HepG2 (cell line): ENCODE results near the gene ASIC2. TPM values are rescaled to one million over a fixed set of nuclear protein-coding genes. Genes with fewer than 3 reads are reported as not detected.

Experiments used
- ATAC-seq: fragments of 200-7000 bp; cut with Tn5 transposase; 3 replicates; pipeline ENCODE4 v1.9.1; 2020; ENCODE audit warnings: mild to moderate bottlenecking, moderate library complexity
- BruUV-seq: library from RNA; stranded (reverse); fragments of 400-500 nt; replicated peaks from 2 replicates; lab custom pipeline; 2021; lab: Mats Ljungman, UMichigan
- CTCF ChIA-PET: fragments of 300-600 bp; formaldehyde crosslinking; extraction: SDS; loops from one replicate; lab custom pipeline; 2021; ENCODE audit warnings: low total read pairs, inconsistent platforms, low intra/inter-chr PET ratio; lab: Yijun Ruan, JAX
- POLR2A ChIA-PET: fragments of 350-600 bp; sonication (Branson Sonifier 250); formaldehyde crosslinking; loops from one replicate; lab custom pipeline; 2020; ENCODE audit warnings: antibody characterized with exemption, inconsistent platforms; lab: Yijun Ruan, JAX
- DNase-seq: peaks from one replicate; pipeline ENCODE4 v3.0.0-alpha.2; 2015; ENCODE audit warnings: low spot score
- FAIRE-seq: peaks from 3 replicates; lab custom pipeline; 2011; peaks lifted over from hg19 to GRCh38; lab: Jason Lieb, UNC
- H2AFZ ChIP-seq: one replicate; pipeline ENCODE4 v1.6.1; 2011; ENCODE audit warnings: low read length, inconsistent platforms
- H3K27ac ChIP-seq: fragments of 300-600 bp; 3 replicates; pipeline ENCODE4 v1.8.0; 2011; ENCODE audit warnings: mixed run types, mild to moderate bottlenecking, mixed read lengths, low read length, inconsistent platforms; ENCODE audit not compliant: insufficient read depth; ENCODE audit errors: extremely low read length
- H3K27me3 ChIP-seq, 2 experiments: fragments of 200-600 bp in 1 of 2; 2 replicates in 1 of 2; 3 replicates in 1 of 2; pipeline versions ENCODE4 v1.6.0 to v1.8.0; 2011; ENCODE audit warnings: low read length in 2 of 2, mild to moderate bottlenecking in 2 of 2, moderate library complexity in 2 of 2, inconsistent platforms in 1 of 2; ENCODE audit not compliant: insufficient read depth in 2 of 2, control insufficient read depth in 1 of 2
- H3K36me3 ChIP-seq, 2 experiments: fragments of 200-600 bp in 1 of 2; replicated peaks in 1 of 2; 2 replicates in 1 of 2; 3 replicates in 1 of 2; pipeline versions ENCODE4 v1.5.1 to v1.8.0; 2011; ENCODE audit warnings: low read length in 2 of 2, inconsistent platforms in 1 of 2; ENCODE audit not compliant: insufficient read depth in 2 of 2, control insufficient read depth in 1 of 2
- H3K4me1 ChIP-seq: 2 replicates; pipeline ENCODE4 v1.5.1; 2012; ENCODE audit warnings: low read length, inconsistent platforms; ENCODE audit not compliant: insufficient read depth
- H3K4me2 ChIP-seq: 2 replicates; pipeline ENCODE4 v1.6.0; 2011; ENCODE audit warnings: low read depth, low read length, inconsistent platforms
- H3K4me3 ChIP-seq, 3 experiments: fragments of 200-600 bp in 1 of 3; sonication (generic), shearing (Covaris generic) in 1 of 3; replicated peaks in 1 of 3; 2 replicates each; pipeline ENCODE4 v1.5.1; 2011 to 2016; ENCODE audit warnings: low read length in 3 of 3, inconsistent platforms in 2 of 3, low read depth in 2 of 3, mild to moderate bottlenecking in 2 of 3, control low read depth in 1 of 3, mixed read lengths in 1 of 3; ENCODE audit not compliant: insufficient read depth in 1 of 3
- H3K79me2 ChIP-seq: one replicate; pipeline ENCODE4 v1.6.1; 2011; ENCODE audit warnings: low read length, inconsistent platforms; ENCODE audit not compliant: insufficient read depth
- H3K9ac ChIP-seq: 2 replicates; pipeline ENCODE4 v1.6.0; 2011; ENCODE audit warnings: mild to moderate bottlenecking, low read depth, low read length, inconsistent platforms; ENCODE audit not compliant: insufficient read depth
- H3K9me3 ChIP-seq: 2 replicates; pipeline ENCODE4 v1.5.1; 2012; ENCODE audit warnings: mild to moderate bottlenecking, low read length
- H4K20me1 ChIP-seq: 2 replicates; pipeline ENCODE4 v1.6.0; 2011; ENCODE audit warnings: inconsistent platforms, mild to moderate bottlenecking, low read length, moderate library complexity; ENCODE audit not compliant: insufficient read depth
- EHMT2 ChIP-seq: fragments of 200-600 bp; sonication (generic); IDR thresholded peaks from 2 replicates; pipeline ENCODE4 v1.7.0; 2017; ENCODE audit warnings: antibody characterized with exemption, low read depth, low read length, borderline replicate concordance
- FIP1L1 ChIP-seq: fragments of 200-400 bp; formaldehyde crosslinking; IDR thresholded peaks from 2 replicates; pipeline ENCODE4 v1.6.1; 2018; ENCODE audit warnings: low read depth, mild to moderate bottlenecking, low read length, moderate library complexity, borderline replicate concordance; ENCODE audit not compliant: insufficient read depth
- GABPB1 ChIP-seq: IDR thresholded peaks from 2 replicates; pipeline ENCODE4 v1.6.1; 2016; ENCODE audit warnings: mild to moderate bottlenecking, missing genetic modification reagents, moderate library complexity, missing compliant biosample characterization
- LCORL ChIP-seq, 2 experiments: fragments of 450-650 bp in 1 of 2; sonication (generic) in 1 of 2; formaldehyde crosslinking in 1 of 2; IDR thresholded peaks; 2 replicates each; pipeline versions ENCODE4 v1.5.0 to v1.6.1; 2017 to 2020; ENCODE audit warnings: antibody characterized with exemption in 1 of 2, missing genetic modification reagents in 1 of 2
- MED13 ChIP-seq: sonication (generic); formaldehyde crosslinking; IDR thresholded peaks from 2 replicates; pipeline ENCODE4 v1.5.0; 2020; ENCODE audit warnings: missing genetic modification reagents
- NR2F1 ChIP-seq, 2 experiments: fragments of 450-650 bp in 1 of 2; formaldehyde crosslinking in 1 of 2; IDR thresholded peaks; 2 replicates each; pipeline versions ENCODE4 v1.5.0 to v1.6.1; 2016 to 2020; ENCODE audit warnings: mild to moderate bottlenecking in 1 of 2, missing compliant biosample characterization in 1 of 2, missing genetic modification reagents in 1 of 2, moderate library complexity in 1 of 2
- NR3C1 ChIP-seq: sonication (generic); formaldehyde crosslinking; IDR thresholded peaks from 2 replicates; pipeline ENCODE4 v1.4.0; 2020; ENCODE audit warnings: missing genetic modification reagents
- PLRG1 ChIP-seq: fragments of 450-650 bp; conservative IDR thresholded peaks from 2 replicates; pipeline ENCODE4 v1.6.1; 2016
- RARA ChIP-seq: IDR thresholded peaks from 2 replicates; pipeline ENCODE4 v1.6.1; 2016; ENCODE audit warnings: missing genetic modification reagents, missing compliant biosample characterization
- RNF2 ChIP-seq: fragments of 450-650 bp; conservative IDR thresholded peaks from 2 replicates; pipeline ENCODE4 v1.6.1; 2016; ENCODE audit warnings: low read depth
- SMAD9 ChIP-seq: sonication (generic); formaldehyde crosslinking; IDR thresholded peaks from 2 replicates; pipeline ENCODE4 v1.5.1; 2020; ENCODE audit warnings: mild to moderate bottlenecking, missing genetic modification reagents
- USF2 ChIP-seq, 2 experiments: sonication (generic) in 1 of 2; formaldehyde crosslinking in 1 of 2; IDR thresholded peaks; 2 replicates each; pipeline versions ENCODE4 v1.5.1 to v1.6.1; 2011 to 2020; ENCODE audit warnings: borderline replicate concordance in 1 of 2, low read depth in 1 of 2, low read length in 1 of 2, mild to moderate bottlenecking in 1 of 2, missing genetic modification reagents in 1 of 2, moderate library complexity in 1 of 2
- ZBTB49 ChIP-seq: sonication (generic); formaldehyde crosslinking; IDR thresholded peaks from 2 replicates; pipeline ENCODE4 v1.4.0; 2020; ENCODE audit warnings: missing genetic modification reagents, borderline replicate concordance
- ZNF879 ChIP-seq: sonication (generic); formaldehyde crosslinking; IDR thresholded peaks from 2 replicates; pipeline ENCODE4 v1.8.1; 2023; ENCODE audit warnings: missing genetic modification reagents
- ZSCAN20 ChIP-seq: sonication (generic); formaldehyde crosslinking; IDR thresholded peaks from 2 replicates; pipeline ENCODE4 v1.4.0; 2020; ENCODE audit warnings: missing genetic modification reagents, mild to moderate bottlenecking, borderline replicate concordance
- WGBS: methylation state at CpG from one replicate; pipeline ENCODE4 v1.1.6; 2017; ENCODE audit warnings: low lambda C conversion rate; 5-methylcytosine and 5-hydroxymethylcytosine counted together
- in situ Hi-C: cut with HindIII; loops from 2 replicates; pipeline ENCODE4 v1.10.0; 2017; ENCODE audit warnings: low pct_unique_long_range_greater_than_20kb; ENCODE audit not compliant: extremely low pct_ligation_motif_present
- intact Hi-C: fragments of 100-400 bp; cut with micrococcal nuclease; formaldehyde crosslinking; loops from one replicate; pipeline ENCODE4 v1.10.0; 2022; ENCODE audit not compliant: unreplicated experiment
- polyA plus RNA-seq, 8 experiments: library from polyadenylated mRNA; depleted of rRNA in 3 of 8; stranded (reverse) in 7 of 8; unstranded in 1 of 8; fragments of >200 nt; fragmentation: Illumina TruSeq in 4 of 8; extraction: Trizol in 4 of 8; gene quantifications; 2 replicates each; pipeline versions ENCODE4 v1.2.1 to v1.2.3, GENCODE V29; 2011 to 2016; ENCODE audit warnings: low read depth in 4 of 8, missing spikeins in 1 of 8, mixed read lengths in 1 of 8; ENCODE audit not compliant: insufficient read depth in 1 of 8
- total RNA-seq, 5 experiments: library from RNA; depleted of rRNA; stranded (reverse); fragments of >200 nt; fragmentation: Illumina TruSeq; extraction: Trizol; gene quantifications; 2 replicates each; pipeline ENCODE4 v1.2.3, GENCODE V29; 2016; ENCODE audit warnings: low read depth in 1 of 5
- TF ChIP-seq, protein P1 (sequence below): sonication (generic); formaldehyde crosslinking; IDR thresholded peaks from 2 replicates; pipeline ENCODE4 v1.8.1; 2023; ENCODE audit warnings: missing genetic modification reagents, inconsistent platforms, borderline replicate concordance

Gene ASIC2
- total and polyA plus RNA-seq, 2 of the 13 experiments (the other 11 are each of a cell fraction or from before 2014, with no cell fraction given), result not detected

DNA sequence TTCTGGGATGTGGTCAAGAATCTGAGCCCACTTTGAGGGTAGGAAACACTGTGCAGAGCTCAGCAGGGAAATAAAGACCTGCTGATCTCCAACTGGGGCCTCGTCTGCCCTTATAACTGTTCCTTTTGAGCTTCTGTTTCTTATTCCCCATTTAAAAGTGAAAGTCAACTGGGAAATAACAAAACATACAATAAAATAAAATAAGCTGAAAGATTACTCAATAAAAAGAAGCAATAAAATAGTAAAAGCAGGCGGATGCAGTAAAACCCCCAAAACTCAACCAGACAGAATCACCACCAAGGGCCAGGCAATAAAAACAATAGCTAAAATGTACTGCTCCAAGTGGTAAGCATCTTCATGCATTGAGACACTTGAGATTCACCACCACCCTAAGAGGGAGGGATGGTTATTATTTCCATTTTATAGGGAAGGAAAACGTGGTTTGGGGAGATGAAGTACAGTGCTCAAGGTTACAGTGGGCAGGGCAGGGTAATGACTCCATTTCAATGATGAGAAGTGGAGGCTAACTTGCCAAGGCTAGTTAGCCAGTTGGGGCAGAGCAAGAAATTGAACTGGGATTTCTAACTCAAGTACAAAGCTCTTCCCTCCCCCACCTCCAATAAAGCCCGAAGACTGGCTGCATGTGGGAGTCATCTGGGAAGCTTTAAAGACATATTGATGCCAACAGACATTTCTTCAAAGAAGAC lies 307.9 kb downstream of the ASIC2 start:
- H3K4me1 ChIP-seq, result no peaks in the 10 kb centered on the region
- CTCF ChIA-PET, result no interaction called here
- no peak overlapping the region for H3K9ac ChIP-seq
- peaks cover 37% of the 10 kb centered on the region for H3K9me3 ChIP-seq
- H2AFZ ChIP-seq, result no peak overlapping the region
- WGBS, result 3% methylated on average over 4 of the region's 4 CpGs
- intact Hi-C loops, result no loop called here
- ATAC-seq (no peak), FAIRE-seq (no peak), DNase-seq (no peak)
- H3K4me2 ChIP-seq, result no peak overlapping the region
- no TSS peak for BruUV-seq
- POLR2A ChIA-PET, result no interaction called here
- no peak overlapping the region for H3K4me3 ChIP-seq
- H3K27me3 ChIP-seq, result no peaks in the 10 kb centered on the region
- H3K27ac ChIP-seq, result no peak overlapping the region
- TF ChIP-seq MED13 (CRISPR knock-in tag), result no peak
- no peak for TF ChIP-seq PLRG1
- no peak for TF ChIP-seq LCORL (IDR thresholded peaks at IDR 0.05)
- no peak for TF ChIP-seq LCORL (CRISPR knock-in tag; IDR thresholded peaks at IDR 0.05)
- no peak for TF ChIP-seq RNF2
- TF ChIP-seq, protein P1, sequence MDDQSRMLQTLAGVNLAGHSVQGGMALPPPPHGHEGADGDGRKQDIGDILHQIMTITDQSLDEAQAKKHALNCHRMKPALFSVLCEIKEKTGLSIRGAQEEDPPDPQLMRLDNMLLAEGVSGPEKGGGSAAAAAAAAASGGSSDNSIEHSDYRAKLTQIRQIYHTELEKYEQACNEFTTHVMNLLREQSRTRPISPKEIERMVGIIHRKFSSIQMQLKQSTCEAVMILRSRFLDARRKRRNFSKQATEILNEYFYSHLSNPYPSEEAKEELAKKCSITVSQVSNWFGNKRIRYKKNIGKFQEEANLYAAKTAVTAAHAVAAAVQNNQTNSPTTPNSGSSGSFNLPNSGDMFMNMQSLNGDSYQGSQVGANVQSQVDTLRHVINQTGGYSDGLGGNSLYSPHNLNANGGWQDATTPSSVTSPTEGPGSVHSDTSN (CRISPR knock-in tag), result no peak
- TF ChIP-seq RARA, result no peak
- TF ChIP-seq ZSCAN20 (CRISPR knock-in tag), result no peak
- no peak for TF ChIP-seq NR3C1
- no peak for TF ChIP-seq EHMT2
- TF ChIP-seq GABPB1 (CRISPR knock-in tag), result no peak
- no peak for TF ChIP-seq SMAD9
- no peak for TF ChIP-seq ZNF879 (CRISPR knock-in tag)
- TF ChIP-seq NR2F1 (CRISPR knock-in tag; IDR thresholded peaks at IDR 0.05), result no peak
- no peak for TF ChIP-seq FIP1L1
- TF ChIP-seq USF2 (IDR thresholded peaks at IDR 0.05; ENCODE audit: low read depth, low read length), result no peak
- TF ChIP-seq USF2 (CRISPR knock-in tag; IDR thresholded peaks at IDR 0.05; ENCODE audit: borderline replicate concordance), result no peak
- TF ChIP-seq ZBTB49 (CRISPR knock-in tag), result no peak
- H4K20me1 ChIP-seq, result no peaks in the 10 kb centered on the region
- in situ Hi-C loops, result no loop called here
- H3K36me3 ChIP-seq, result no peaks in the 10 kb centered on the region
- H3K79me2 ChIP-seq, result no peaks in the 10 kb centered on the region
